Natural killer cell treated with Interleukin-12 subunit alpha and Interleukin-12 subunit beta and Interleukin-15 and Interleukin-18, amount 100 ng/mL, for 72 hours (primary cell): ENCODE data around the gene CLASRP. TPM values are rescaled to one million over a fixed set of nuclear protein-coding genes. Genes with fewer than 3 reads are reported as not detected.
"Not testable (repeated sequence)": the region's sequence is repeated elsewhere in the genome, so short reads cannot be mapped to it uniquely, and the experiment has no call there.

Experiments used
- ATAC-seq, 2 donors: fragments of 150-1000 bp; cut with Tn5 transposase in 1 of 2; sonication (Bioruptor Pico), chemical (Tn5 transposase) in 1 of 2; 2 replicates each; pipeline ENCODE4 v1.10.0; 2021
- DNase-seq: peaks from one replicate; pipeline ENCODE4 v3.0.0; 2022; ENCODE audit warnings: low spot score
- H3K27ac Mint-ChIP-seq, 2 donors: 1 replicate in 1 of 2; 2 replicates in 1 of 2; pipeline ENCODE4 v1.8.0; 2022; ENCODE audit warnings: mixed read lengths in 2 of 2, mild to moderate bottlenecking in 1 of 2, moderate library complexity in 1 of 2
- H3K27me3 Mint-ChIP-seq, 2 donors: 1 replicate in 1 of 2; 2 replicates in 1 of 2; pipeline ENCODE4 v1.8.0; 2022; ENCODE audit warnings: mixed read lengths in 2 of 2
- H3K36me3 Mint-ChIP-seq: one replicate; pipeline ENCODE4 v1.8.0; 2022; ENCODE audit warnings: mixed read lengths
- H3K4me1 Mint-ChIP-seq, 2 donors: 1 replicate in 1 of 2; 2 replicates in 1 of 2; pipeline ENCODE4 v1.8.0; 2022; ENCODE audit warnings: low read depth in 2 of 2, mixed read lengths in 2 of 2, mild to moderate bottlenecking in 1 of 2
- H3K4me3 Mint-ChIP-seq: one replicate; pipeline ENCODE4 v1.8.0; 2022; ENCODE audit warnings: mixed read lengths
- H3K9me3 Mint-ChIP-seq: 2 replicates; pipeline ENCODE4 v1.8.0; 2022; ENCODE audit warnings: mixed read lengths
- total RNA-seq, 2 donors: library from RNA; stranded (reverse); gene quantifications; one replicate each; pipeline ENCODE4 v1.2.3, GENCODE V29; 2022

CLASRP gene
- total RNA-seq, 2 donors from 2014 or later = 84.1 to 147 TPM

DNA sequence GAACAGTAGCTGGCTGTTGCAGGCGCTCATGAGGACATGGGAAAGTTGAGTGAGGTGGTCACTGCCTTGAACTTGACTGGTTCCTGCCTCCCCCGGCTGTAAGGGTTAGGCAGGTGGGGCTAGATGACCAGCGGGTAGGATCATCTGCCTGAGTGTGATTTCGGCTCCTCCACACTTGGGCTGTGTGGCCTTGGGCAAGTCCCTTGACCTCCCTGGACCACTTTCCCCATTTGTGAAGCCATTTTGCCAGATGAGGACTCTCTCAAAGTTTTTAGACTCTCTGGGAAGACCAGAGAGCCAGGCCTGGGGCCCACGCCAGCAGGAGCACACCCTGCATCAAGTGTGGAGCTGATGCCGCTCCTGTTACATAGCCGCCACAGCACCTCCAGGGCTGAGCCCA, 63.6 kb downstream of the CLASRP start:
- no peak overlapping the region for H3K27ac Mint-ChIP-seq
- ATAC-seq = no peak
- H3K4me1 Mint-ChIP-seq = peaks cover 33 to 45% of the 10 kb centered on the region in 2 donors
- no peaks in the 10 kb centered on the region for H3K27me3 Mint-ChIP-seq
- H3K9me3 Mint-ChIP-seq = no peaks in the 10 kb centered on the region
- H3K4me3 Mint-ChIP-seq = no peak overlapping the region
- no peaks in the 10 kb centered on the region for H3K36me3 Mint-ChIP-seq
- no peak for DNase-seq

DNA sequence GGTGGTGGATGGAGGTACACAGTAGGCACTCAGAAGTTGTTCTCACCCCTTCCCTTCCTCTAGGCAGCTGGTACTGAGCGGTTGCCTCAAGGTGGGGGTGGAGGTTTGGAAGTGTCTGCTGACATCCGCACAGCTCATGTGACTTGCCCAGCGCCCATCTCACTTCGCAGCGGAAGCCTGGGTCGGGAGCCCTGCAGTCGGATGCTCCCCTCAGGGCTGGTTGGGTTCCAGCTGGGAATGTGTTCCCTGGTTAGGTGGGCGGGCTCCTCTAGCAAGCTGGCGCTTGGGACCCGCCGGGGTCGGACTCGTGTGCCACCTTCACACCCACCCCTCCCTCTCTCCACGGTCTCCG, 64.3 kb downstream of the CLASRP start:
- H3K27me3 Mint-ChIP-seq = no peaks in the 10 kb centered on the region
- peak; percentile 72 to 82 for ATAC-seq
- H3K27ac Mint-ChIP-seq = no peak overlapping the region
- no peak for DNase-seq
- H3K4me1 Mint-ChIP-seq = peaks cover 29 to 41% of the 10 kb centered on the region in 2 donors
- H3K9me3 Mint-ChIP-seq = no peaks in the 10 kb centered on the region
- no peaks in the 10 kb centered on the region for H3K36me3 Mint-ChIP-seq
- peak overlapping the region; percentile 41 for H3K4me3 Mint-ChIP-seq

DNA sequence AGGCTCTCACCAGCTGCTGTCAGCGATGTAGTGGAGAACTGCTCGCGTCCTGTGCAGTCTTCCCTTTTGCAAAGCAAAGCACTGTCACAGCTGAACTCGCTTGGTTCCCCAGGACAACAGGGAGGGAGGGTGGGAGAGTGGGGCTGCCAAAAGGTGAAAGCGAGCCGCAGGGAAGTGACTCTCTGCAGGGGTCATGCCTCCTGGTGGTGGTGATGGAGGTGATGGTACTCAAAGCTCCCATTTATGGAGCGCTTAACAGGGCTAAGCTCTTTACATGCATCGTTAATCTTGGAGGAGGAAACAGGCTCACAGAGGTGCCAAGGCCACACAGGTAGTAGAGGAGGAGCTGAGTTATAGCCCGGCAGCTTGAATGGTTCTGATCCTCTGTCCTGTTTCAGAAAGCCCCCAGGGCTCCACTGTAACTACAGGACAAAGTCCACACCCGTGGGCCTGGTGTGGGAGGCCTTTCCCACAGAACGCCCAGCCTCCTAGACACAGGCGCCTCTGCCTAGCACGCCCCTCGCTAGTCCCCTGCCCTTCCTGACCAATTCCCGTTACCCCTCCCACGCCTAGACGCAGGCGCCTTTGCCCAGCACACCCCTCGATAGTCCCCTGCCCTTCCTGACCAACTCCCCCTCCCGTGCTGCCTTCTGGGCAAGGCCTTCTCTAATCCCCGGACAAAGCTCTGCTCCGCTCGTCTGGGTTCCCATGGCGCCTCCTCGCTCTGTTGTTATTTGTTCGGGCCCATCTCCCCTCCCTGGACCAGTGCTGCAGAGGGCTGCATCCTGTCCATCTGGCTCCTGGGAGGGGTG, 64.9 kb downstream of the CLASRP start:
- Mint-ChIP-seq H3K4me1 (peaks cover 29 to 41% of the 10 kb centered on the region in 2 donors), H3K36me3 (no peaks in the 10 kb centered on the region), H3K27me3 (no peaks in the 10 kb centered on the region), H3K4me3 (no peak overlapping the region), H3K9me3 (no peaks in the 10 kb centered on the region), H3K27ac (no peak overlapping the region)
- ATAC-seq = peak in 1 of 2 donors; percentile 2
- DNase-seq = no peak

DNA sequence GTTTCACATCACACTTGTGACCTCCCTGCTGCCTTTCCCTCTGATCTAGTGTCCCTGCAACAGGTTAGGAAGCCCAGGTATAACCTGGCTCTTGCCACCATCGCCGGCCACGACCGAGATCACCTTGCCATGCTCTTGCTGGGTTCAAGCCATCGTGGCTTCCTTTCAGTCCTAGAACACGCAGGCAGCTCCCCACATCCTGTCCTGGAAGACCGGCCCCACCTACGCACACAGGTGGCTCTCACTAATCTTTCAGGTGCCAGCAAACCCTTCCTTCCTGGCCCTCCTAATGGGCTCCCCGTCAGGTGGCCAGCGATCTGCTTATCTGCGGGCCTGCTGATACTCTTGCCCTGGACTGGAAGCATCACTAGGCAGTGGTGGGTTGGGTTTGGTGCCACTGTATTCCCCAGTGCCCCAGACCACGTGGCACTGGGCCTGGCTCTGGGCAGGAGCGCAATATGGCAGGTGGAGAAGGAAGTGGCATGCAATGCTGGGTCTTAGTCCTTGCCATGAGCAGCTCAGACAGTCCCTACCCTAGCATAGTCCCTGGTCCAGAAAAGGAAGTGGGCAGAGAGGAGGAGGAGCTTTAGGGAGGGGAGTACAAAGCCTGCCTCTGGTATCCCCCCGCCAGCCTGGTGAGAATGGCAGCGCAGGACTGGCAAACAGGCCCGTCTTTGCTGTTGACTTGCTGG, 66.0 kb downstream of the CLASRP start:
- no peaks in the 10 kb centered on the region for H3K9me3 Mint-ChIP-seq
- H3K27me3 Mint-ChIP-seq = no peaks in the 10 kb centered on the region
- H3K36me3 Mint-ChIP-seq = no peaks in the 10 kb centered on the region
- H3K27ac Mint-ChIP-seq = no peak overlapping the region
- peak overlapping the region; percentile 38 for H3K4me3 Mint-ChIP-seq
- ATAC-seq (no peak), DNase-seq (no peak)
- peaks cover 24 to 33% of the 10 kb centered on the region in 2 donors for H3K4me1 Mint-ChIP-seq

DNA sequence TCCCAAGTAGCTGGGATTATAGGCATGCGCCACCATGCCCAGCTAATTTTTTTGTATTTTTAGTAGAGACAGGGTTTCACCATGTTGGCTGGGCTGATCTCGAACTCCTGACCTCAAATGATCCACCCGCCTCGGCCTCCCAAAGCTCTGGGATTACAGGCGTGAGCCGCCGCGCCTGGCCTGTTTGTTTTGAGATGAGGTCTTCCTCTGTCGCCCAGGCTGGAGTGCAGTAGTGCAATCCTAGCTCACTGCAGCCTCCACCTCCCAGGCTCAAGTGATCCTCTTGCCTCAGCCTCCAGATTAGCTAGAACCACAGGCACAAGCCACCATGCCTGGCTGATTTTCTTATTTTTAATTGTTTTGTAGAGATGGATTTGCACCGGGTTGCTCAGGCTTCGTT, 67.5 kb downstream of the CLASRP start:
- not testable (repeated sequence) for DNase-seq, ATAC-seq, H3K9me3 Mint-ChIP-seq, H3K27ac Mint-ChIP-seq, H3K36me3 Mint-ChIP-seq, H3K27me3 Mint-ChIP-seq, H3K4me3 Mint-ChIP-seq
- H3K4me1 Mint-ChIP-seq = peaks cover 20 to 24% of the 10 kb centered on the region in 2 donors

DNA sequence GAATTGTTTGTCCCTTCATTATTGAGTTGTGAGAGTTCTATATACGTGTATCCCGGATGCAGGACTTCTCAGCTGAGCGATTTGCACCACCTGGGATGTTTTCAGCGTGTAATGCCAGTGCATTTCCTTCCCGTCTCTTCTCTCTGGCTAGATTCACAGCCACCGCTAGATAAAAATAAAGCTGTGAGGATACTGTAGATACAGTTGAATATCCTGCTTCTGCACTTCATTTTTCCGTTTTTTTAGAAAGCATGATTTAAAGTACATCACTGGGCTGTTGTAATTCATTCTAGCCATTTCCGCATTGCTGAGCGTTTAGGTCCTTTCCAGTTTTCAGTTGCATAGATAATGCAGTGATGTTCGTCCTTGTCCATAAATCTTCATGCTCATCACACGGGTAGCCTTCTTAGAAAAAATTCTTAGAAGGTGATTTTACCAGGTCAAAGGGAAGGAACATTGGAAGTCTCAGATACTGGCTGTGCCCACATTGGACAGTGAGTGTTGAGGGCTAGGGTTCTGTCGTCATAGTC, 68.8 kb downstream of the CLASRP start:
- Mint-ChIP-seq H3K27ac (no peak overlapping the region), H3K4me1 (peaks cover 20 to 22% of the 10 kb centered on the region in 2 donors)

DNA sequence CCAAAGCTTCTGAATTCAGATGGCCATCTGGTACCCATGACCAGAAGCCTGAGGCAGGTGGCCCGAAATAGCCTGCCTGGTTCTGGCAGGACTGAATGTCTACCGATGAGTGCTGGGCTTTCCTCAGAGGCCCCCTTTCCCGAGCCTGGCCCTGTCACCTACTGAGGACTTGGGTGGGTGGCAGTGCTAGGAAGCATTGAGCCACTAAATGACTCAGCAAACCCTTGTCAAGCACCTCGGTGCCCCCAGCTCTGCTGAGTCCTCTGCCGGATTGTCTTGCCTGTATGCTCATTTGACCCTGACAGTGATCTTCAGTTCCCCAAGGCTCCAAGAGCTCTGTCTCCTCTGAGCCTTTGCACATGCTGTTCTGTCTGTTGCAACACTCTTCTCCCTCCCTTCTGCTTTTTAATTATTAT, 72.0 kb downstream of the CLASRP start:
- Mint-ChIP-seq H3K27ac (no peak overlapping the region), H3K4me1 (peaks cover 3 to 12% of the 10 kb centered on the region in 2 donors), H3K4me3 (no peak overlapping the region), H3K9me3 (no peaks in the 10 kb centered on the region), H3K36me3 (no peaks in the 10 kb centered on the region), H3K27me3 (no peaks in the 10 kb centered on the region)
- DNase-seq (no peak), ATAC-seq (no peak)

More for the DNA sequence above, 68.8 kb downstream of the CLASRP start:
- Mint-ChIP-seq H3K4me3 (no peak overlapping the region), H3K9me3 (no peaks in the 10 kb centered on the region), H3K36me3 (no peaks in the 10 kb centered on the region), H3K27me3 (no peaks in the 10 kb centered on the region)
- ATAC-seq = no peak
- DNase-seq = no peak

DNA sequence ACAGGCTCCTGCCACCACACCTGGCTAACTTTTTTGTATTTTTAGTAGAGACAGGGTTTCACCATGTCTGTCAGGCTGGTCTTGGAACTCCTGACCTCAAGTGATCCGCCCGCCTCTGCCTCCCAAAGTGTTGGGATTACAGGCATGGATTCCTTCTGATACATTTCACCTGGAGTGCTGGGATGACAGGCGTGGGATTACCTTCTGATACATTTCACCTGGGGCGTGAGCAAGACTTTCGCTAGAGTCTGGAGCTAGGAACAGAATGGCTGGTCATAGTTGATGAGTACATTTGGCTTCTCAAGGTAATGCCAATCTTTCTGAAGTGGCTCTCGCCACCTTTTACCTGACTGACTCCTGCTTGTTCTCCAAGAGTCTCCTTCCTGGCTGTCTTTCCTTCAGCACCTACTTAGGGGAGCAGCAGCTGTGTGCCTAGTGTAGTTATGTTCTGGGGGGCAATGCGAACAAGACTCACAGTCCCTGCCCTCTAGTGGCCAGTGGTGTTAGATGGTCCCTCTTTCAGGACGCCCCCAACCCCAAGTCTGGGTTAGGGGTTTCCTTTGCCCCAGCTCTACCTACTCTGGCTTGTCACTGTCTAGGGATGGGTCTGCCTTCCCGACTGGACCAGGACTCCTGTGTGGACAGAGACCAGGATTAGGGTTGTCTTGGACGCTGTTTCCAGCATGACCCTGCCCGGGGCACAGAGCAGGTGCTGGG, 73.4 kb downstream of the CLASRP start:
- Mint-ChIP-seq H3K4me1 (peaks cover 11 to 22% of the 10 kb centered on the region in 2 donors), H3K4me3 (no peak overlapping the region), H3K27ac (no peak overlapping the region), H3K27me3 (no peaks in the 10 kb centered on the region), H3K9me3 (no peaks in the 10 kb centered on the region), H3K36me3 (no peaks in the 10 kb centered on the region)
- DNase-seq (no peak), ATAC-seq (no peak)

DNA sequence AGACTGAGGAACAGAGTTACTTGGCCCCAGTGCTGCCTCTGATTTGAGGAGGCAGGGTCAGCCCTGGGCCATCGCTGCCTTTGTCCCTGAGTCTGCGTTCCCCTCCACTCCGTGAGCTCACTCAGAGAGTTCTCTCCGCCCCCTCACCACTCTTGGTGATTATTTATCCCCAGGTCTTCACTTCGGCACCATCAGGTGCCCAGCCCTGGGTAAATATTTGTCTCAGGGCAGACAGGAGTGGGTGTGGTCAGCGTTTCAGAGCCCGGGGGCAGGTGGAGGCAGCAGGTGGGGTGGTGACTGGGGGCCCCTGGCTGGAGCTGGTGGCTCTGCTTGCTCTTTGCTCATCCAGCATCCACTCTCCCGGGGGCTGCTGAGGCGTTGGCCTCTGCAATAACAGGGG, 74.8 kb downstream of the CLASRP start:
- Mint-ChIP-seq H3K9me3 (no peaks in the 10 kb centered on the region), H3K4me3 (no peak overlapping the region), H3K36me3 (no peaks in the 10 kb centered on the region), H3K4me1 (peaks cover 20 to 32% of the 10 kb centered on the region in 2 donors), H3K27me3 (no peaks in the 10 kb centered on the region), H3K27ac (no peak overlapping the region)
- DNase-seq (no peak), ATAC-seq (no peak)

DNA sequence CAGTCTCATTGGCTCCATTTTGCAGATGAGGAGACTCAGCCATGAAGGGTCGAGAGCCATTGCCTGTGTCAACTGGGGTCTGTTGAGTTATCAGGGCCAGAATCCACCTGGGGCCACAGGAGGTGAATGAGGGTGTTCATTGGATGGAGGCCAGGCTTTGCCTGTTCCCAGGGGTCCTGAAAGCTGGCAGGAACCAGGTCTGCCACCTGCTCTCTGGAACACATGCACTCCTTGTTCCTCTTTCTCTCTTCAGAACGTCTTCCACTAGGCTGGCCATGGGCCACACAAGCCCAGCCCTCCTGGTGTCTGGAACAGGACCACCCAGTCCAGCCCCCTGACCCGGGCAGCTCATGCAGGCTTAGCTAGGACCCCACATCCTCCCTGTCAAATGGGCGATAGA, 75.3 kb downstream of the CLASRP start:
- Mint-ChIP-seq H3K4me3 (no peak overlapping the region), H3K36me3 (no peaks in the 10 kb centered on the region), H3K27ac (no peak overlapping the region), H3K4me1 (peaks cover 23 to 34% of the 10 kb centered on the region in 2 donors), H3K27me3 (no peaks in the 10 kb centered on the region), H3K9me3 (no peaks in the 10 kb centered on the region)
- ATAC-seq = no peak
- no peak for DNase-seq

DNA sequence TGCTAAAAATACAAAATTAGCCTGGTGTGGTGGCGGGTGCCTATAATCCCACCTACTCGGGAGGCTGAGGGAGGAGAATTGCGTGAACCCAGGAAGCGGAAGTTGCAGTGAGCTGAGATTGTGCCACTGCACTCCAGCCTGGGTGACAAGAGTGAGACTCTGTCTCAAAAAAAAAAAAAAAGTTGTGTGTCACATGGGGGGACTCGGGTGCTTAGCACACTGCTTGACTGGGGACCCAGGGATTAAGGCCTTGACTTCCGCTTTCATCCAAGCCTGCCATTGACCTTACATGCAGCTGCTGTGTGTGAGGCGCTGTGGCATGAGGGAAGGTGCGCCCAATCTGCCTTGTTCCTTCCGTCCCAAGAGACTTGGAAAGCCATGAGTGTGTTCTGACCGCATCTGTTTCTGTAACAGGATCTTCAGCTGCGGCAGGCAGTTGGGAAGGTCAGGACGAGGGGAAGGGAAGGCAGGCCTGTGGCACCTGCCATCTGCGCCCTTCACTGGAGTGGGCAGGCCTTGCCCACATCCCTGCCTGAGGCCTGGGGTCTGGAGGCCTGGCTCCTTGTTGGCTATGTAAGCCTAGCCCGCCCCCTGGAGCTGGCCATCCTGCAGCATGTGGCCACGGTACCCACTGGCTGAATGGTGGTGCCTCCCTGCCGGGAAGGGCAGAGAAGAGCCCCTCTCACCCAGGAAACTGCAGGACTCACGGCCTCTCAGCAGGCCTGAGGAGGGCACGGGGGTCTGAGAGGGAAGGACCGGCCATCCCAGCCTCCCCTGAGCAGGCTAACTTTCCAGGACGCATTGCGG, 77.2 kb downstream of the CLASRP start:
- DNase-seq = no peak
- ATAC-seq = no peak
- Mint-ChIP-seq H3K27me3 (no peaks in the 10 kb centered on the region), H3K4me3 (no peak overlapping the region), H3K36me3 (no peaks in the 10 kb centered on the region), H3K4me1 (peaks cover 27 to 31% of the 10 kb centered on the region in 2 donors), H3K9me3 (no peaks in the 10 kb centered on the region), H3K27ac (peak overlapping the region in 1 of 2 donors; percentile 53)

DNA sequence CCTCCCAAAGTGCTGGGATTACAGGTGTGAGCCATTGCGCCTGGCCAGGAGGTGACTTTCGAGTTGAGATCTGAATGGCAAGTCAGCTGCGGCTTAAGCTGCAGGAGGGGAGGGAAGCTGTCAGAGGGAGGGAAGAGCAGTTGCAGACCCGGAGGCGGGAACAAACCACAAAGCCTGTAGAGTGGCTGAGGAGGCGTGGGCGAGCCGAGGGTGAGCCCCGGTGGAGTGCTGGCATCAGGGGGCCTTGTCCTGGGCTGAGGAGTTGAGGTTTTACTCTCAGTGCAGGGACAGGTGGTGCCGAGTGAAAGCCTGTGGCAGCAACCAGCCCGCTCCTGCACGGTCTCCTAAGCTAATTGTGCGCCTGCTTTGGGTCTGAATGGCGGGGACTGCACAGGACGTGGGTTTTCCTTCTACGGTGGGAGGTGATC, 78.3 kb downstream of the CLASRP start:
- ATAC-seq (peak; percentile 51 to 76), DNase-seq (peak; percentile 69)
- Mint-ChIP-seq H3K36me3 (no peaks in the 10 kb centered on the region), H3K27ac (peak overlapping the region in 1 of 2 donors; percentile 53), H3K9me3 (no peaks in the 10 kb centered on the region), H3K4me3 (no peak overlapping the region), H3K27me3 (no peaks in the 10 kb centered on the region), H3K4me1 (peaks cover 35 to 42% of the 10 kb centered on the region in 2 donors)

DNA sequence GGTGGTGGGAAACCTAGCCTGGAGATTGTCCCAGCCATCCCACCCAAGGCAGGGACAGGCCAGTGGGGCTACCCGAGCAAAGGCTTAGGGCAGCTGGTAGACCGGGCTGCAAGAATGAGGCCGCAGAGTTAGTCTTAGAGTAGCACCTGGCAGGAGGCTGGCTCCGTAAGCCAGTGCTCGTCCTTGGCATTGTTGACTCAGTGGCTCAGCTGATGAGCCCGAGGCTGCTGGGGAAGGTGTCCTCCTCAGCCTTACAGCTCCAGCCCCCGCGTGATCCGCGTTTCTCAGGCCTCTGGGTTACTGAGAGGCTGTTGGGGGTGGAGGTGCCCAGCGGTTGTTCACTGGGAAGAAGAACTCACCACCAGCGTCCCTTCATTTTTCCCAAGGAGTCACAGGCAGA, 78.8 kb downstream of the CLASRP start:
- peak; percentile 4 to 15 for ATAC-seq
- Mint-ChIP-seq H3K4me3 (no peak overlapping the region), H3K27ac (no peak overlapping the region), H3K4me1 (peaks cover 39 to 45% of the 10 kb centered on the region in 2 donors), H3K27me3 (no peaks in the 10 kb centered on the region), H3K9me3 (no peaks in the 10 kb centered on the region), H3K36me3 (no peaks in the 10 kb centered on the region)
- no peak for DNase-seq
